CD4-positive, alpha-beta T cell (primary cell): ENCODE measurements around the gene SLFN14. TPM values are rescaled to one million over a fixed set of nuclear protein-coding genes. Genes with fewer than 3 reads are reported as not detected.

ENCODE experiments used
- ATAC-seq: fragments of 200-7000 bp; cut with Tn5 transposase; one replicate; pipeline ENCODE4 v1.10.0; 2022; ENCODE audit warnings: mild to moderate bottlenecking; ENCODE audit not compliant: poor library complexity
- CTCF ChIA-PET: fragments of 350-600 bp; sonication (Branson Sonifier 250); formaldehyde crosslinking; loops from one replicate; lab custom pipeline; 2021; ENCODE audit warnings: antibody characterized with exemption, inconsistent platforms; lab: Charles Lee
- POLR2A ChIA-PET: fragments of 350-600 bp; sonication (Branson Sonifier 250); formaldehyde crosslinking; loops from one replicate; lab custom pipeline; 2021; ENCODE audit warnings: antibody characterized with exemption, inconsistent platforms; lab: Charles Lee
- DNase-seq, 14 experiments: peaks; one replicate each; pipeline ENCODE4 v3.0.0-alpha.2; 2013 to 2020; ENCODE audit warnings: mixed read lengths in 2 of 14
- H3K27ac ChIP-seq, 2 donors: one replicate each; pipeline versions ENCODE4 v1.5.1 to v1.7.0; 2013; ENCODE audit warnings: low read length in 2 of 2, low read depth in 1 of 2, mild to moderate bottlenecking in 1 of 2
- H3K27me3 ChIP-seq, 2 experiments: 1 replicate in 1 of 2; 2 replicates in 1 of 2; pipeline versions ENCODE4 v1.6.1 to v1.7.0; 2013; ENCODE audit warnings: low read length in 2 of 2, control low read depth in 1 of 2, mild to moderate bottlenecking in 1 of 2, moderate library complexity in 1 of 2; ENCODE audit not compliant: insufficient read depth in 2 of 2, control insufficient read depth in 1 of 2
- H3K36me3 ChIP-seq: one replicate; pipeline ENCODE4 v1.6.1; 2013; ENCODE audit warnings: low read length, control low read depth; ENCODE audit not compliant: insufficient read depth
- H3K4me1 ChIP-seq: one replicate; pipeline ENCODE4 v1.6.1; 2013; ENCODE audit warnings: low read length, control low read depth; ENCODE audit not compliant: insufficient read depth
- H3K4me3 ChIP-seq: one replicate; pipeline ENCODE4 v1.5.1; 2013; ENCODE audit warnings: mild to moderate bottlenecking, low read length, moderate library complexity
- H3K9me3 ChIP-seq, 2 experiments: 1 replicate in 1 of 2; 2 replicates in 1 of 2; pipeline versions ENCODE4 v1.6.1 to v1.7.0; 2013; ENCODE audit warnings: low read length in 2 of 2, mild to moderate bottlenecking in 2 of 2, control low read depth in 1 of 2, moderate library complexity in 1 of 2; ENCODE audit not compliant: control insufficient read depth in 1 of 2, insufficient read depth in 1 of 2
- H3K27ac Mint-ChIP-seq: one replicate; pipeline ENCODE4 v1.8.0; 2020; ENCODE audit warnings: mixed read lengths
- H3K27me3 Mint-ChIP-seq: one replicate; pipeline ENCODE4 v1.8.0; 2021; ENCODE audit warnings: mixed read lengths
- H3K36me3 Mint-ChIP-seq: one replicate; pipeline ENCODE4 v1.8.0; 2021; ENCODE audit warnings: low read depth, mixed read lengths
- H3K4me1 Mint-ChIP-seq: one replicate; pipeline ENCODE4 v1.8.0; 2021; ENCODE audit warnings: low read depth, mixed read lengths
- H3K4me3 Mint-ChIP-seq: one replicate; pipeline ENCODE4 v1.8.0; 2020; ENCODE audit warnings: mild to moderate bottlenecking, mixed read lengths
- H3K9me3 Mint-ChIP-seq: one replicate; pipeline ENCODE4 v1.8.0; 2020; ENCODE audit warnings: mixed read lengths
- intact Hi-C, 2 experiments: fragments of 100-400 bp; cut with DNase I in 1 of 2; cut with micrococcal nuclease in 1 of 2; formaldehyde crosslinking; loops; one replicate each; pipeline versions ENCODE4 v1.15.1 to v1.9.0; 2023 to 2025; cut with DNase I, micrococcal nuclease
- total RNA-seq, 174 experiments: library from RNA in 2 of 174; stranded (reverse) in 2 of 174; gene quantifications; one replicate each; pipeline ENCODE4 v1.2.3 and lab custom pipeline; 2021 to 2026
- TF ChIP-seq, protein P1 (sequence below): fragments of 200-600 bp; IDR thresholded peaks from one replicate; pipeline ENCODE4 v1.8.0; 2022; ENCODE audit warnings: antibody characterized with exemption, mild to moderate bottlenecking

The SLFN14 gene
- total RNA-seq, 2 experiments from 2014 or later, result not detected

DNA sequence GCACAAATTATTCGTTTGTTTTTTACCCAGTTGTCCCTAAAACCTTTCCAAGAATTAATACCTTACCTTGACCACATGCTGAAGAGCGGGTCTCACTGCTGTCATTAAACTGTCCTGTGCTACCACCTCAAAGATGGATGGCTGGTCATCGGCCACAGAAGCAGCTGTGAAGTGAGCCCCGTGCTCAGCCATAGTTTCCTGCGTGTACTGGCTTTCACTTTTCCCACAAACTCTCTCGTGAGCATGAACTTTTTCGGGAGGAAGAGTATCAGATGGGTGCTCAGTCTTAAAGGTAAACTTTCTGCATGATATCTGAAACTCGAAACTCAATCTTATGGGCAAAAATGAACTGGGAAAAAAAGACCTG, 17.2 kb upstream of the SLFN14 start:
- CTCF ChIA-PET, result interaction anchor here (1.1 to 3.3 kb wide), 5 partner anchors 9 to 265 kb away, joined by 3 to 11 read pairs (median 10); partner anchors contain the start of gene AP2B1
- intact Hi-C loops, result loop anchor here (1.0 to 2.0 kb wide), 4 partner anchors 9 to 436 kb away; partner anchors contain the start of genes AP2B1 (in 2 of the 2) and NLE1 (in 2 of the 2)
- Histone ChIP-seq H3K9me3 (no peaks in the 10 kb centered on the region), H3K27me3 (no peaks in the 10 kb centered on the region), H3K27ac (peak overlapping the region; percentile 90 to 93), H3K36me3 (peaks cover 20% of the 10 kb centered on the region), H3K4me1 (peaks cover 21% of the 10 kb centered on the region), H3K4me3 (peak overlapping the region; percentile 85)
- no peaks in the 10 kb centered on the region for H3K27me3 Mint-ChIP-seq
- H3K9me3 Mint-ChIP-seq, result no peaks in the 10 kb centered on the region
- peaks cover 27% of the 10 kb centered on the region for H3K36me3 Mint-ChIP-seq
- ATAC-seq (no peak), DNase-seq (peak in 3 of 14 experiments; percentile 37 to 39 (median 39))
- TF ChIP-seq, protein P1, sequence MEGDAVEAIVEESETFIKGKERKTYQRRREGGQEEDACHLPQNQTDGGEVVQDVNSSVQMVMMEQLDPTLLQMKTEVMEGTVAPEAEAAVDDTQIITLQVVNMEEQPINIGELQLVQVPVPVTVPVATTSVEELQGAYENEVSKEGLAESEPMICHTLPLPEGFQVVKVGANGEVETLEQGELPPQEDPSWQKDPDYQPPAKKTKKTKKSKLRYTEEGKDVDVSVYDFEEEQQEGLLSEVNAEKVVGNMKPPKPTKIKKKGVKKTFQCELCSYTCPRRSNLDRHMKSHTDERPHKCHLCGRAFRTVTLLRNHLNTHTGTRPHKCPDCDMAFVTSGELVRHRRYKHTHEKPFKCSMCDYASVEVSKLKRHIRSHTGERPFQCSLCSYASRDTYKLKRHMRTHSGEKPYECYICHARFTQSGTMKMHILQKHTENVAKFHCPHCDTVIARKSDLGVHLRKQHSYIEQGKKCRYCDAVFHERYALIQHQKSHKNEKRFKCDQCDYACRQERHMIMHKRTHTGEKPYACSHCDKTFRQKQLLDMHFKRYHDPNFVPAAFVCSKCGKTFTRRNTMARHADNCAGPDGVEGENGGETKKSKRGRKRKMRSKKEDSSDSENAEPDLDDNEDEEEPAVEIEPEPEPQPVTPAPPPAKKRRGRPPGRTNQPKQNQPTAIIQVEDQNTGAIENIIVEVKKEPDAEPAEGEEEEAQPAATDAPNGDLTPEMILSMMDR, result no peak
- POLR2A ChIA-PET, result interaction anchor here (0.6 to 4.3 kb wide), 41 partner anchors 9 to 957 kb away, joined by 3 to 128 read pairs (median 4); partner anchors contain the start of genes AP2B1, LIG3, MYO19 and NLE1
- peaks cover 42% of the 10 kb centered on the region for H3K4me1 Mint-ChIP-seq
- H3K27ac Mint-ChIP-seq, result peak overlapping the region; percentile 97
- H3K4me3 Mint-ChIP-seq, result peak overlapping the region; percentile 92

DNA sequence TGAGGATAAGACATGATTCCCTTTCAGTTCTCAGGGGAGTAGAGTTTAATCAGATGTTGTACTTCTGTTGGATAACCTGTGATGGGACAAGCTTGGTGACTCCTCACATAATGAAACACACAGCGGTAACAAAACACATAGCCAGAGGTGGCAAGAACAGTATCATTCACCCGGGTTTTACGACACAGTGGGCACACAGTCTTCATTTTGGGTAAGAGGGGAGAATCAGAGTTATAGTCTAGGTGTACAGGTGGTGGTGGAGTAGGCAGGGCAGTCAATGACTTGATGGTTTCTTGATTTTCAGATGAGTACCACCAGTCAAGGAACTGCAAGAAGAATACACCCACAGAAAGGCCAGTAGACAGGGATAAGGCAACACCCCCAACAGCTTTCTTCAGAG, 15.1 kb upstream of the SLFN14 start:
- H3K36me3 ChIP-seq, result peaks cover 20% of the 10 kb centered on the region
- CTCF ChIA-PET, result interaction anchor here (2.2 kb wide), 1 partner anchor 36 kb away, joined by 5 read pairs; no protein-coding TSS in a partner anchor
- H3K4me3 Mint-ChIP-seq, result peak overlapping the region; percentile 92
- no peak for ATAC-seq
- no peak overlapping the region for H3K27ac ChIP-seq
- H3K27me3 Mint-ChIP-seq, result no peaks in the 10 kb centered on the region
- peaks cover 25% of the 10 kb centered on the region for H3K4me1 ChIP-seq
- TF ChIP-seq, protein P1, result no peak
- H3K27ac Mint-ChIP-seq, result peak overlapping the region; percentile 97
- H3K9me3 ChIP-seq, result no peaks in the 10 kb centered on the region
- no peaks in the 10 kb centered on the region for H3K27me3 ChIP-seq
- no peaks in the 10 kb centered on the region for H3K9me3 Mint-ChIP-seq
- intact Hi-C loops, result no loop called here
- peaks cover 27% of the 10 kb centered on the region for H3K36me3 Mint-ChIP-seq
- no peak overlapping the region for H3K4me3 ChIP-seq
- POLR2A ChIA-PET, result no interaction called here
- no peak for DNase-seq
- H3K4me1 Mint-ChIP-seq, result peaks cover 42% of the 10 kb centered on the region

DNA sequence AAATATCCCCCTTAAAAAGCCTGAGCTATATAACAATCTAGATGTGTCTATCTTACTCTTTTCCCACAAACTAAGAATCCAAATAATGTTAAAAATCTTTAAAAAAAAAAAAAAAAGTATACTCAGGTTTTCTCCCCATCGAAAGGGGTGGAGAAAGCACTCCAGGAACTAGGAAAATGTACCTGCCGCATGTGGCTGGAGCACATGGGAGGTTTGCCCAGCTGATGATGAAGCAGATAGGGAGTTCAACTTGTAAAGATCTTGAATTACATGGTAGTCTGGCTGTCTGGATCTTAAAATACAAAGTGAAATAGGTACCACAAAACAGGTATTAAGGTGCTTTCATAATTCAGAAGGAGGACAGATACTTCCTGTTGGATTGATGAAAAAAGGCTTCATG, 8.8 kb upstream of the SLFN14 start:
- TF ChIP-seq, protein P1, result no peak
- H3K27me3 Mint-ChIP-seq, result no peaks in the 10 kb centered on the region
- peak overlapping the region; percentile 78 for H3K4me3 Mint-ChIP-seq
- POLR2A ChIA-PET, result interaction anchor here (4.2 kb wide), 1 partner anchor 9 kb away, joined by 46 read pairs; the partner anchor contains the start of gene PEX12
- CTCF ChIA-PET, result interaction anchor here (0.6 kb wide), 1 partner anchor 214 kb away, joined by 3 read pairs; no protein-coding TSS in a partner anchor
- no peaks in the 10 kb centered on the region for H3K9me3 Mint-ChIP-seq
- H3K4me1 ChIP-seq, result peaks cover 32% of the 10 kb centered on the region
- H3K36me3 Mint-ChIP-seq, result peaks cover 12% of the 10 kb centered on the region
- no peaks in the 10 kb centered on the region for H3K9me3 ChIP-seq
- H3K36me3 ChIP-seq, result peaks cover 7% of the 10 kb centered on the region
- intact Hi-C loops, result no loop called here
- ATAC-seq (no peak), DNase-seq (no peak)
- no peak overlapping the region for H3K4me3 ChIP-seq
- H3K27me3 ChIP-seq, result no peaks in the 10 kb centered on the region
- H3K4me1 Mint-ChIP-seq, result peaks cover 36% of the 10 kb centered on the region
- no peak overlapping the region for H3K27ac ChIP-seq
- peak overlapping the region; percentile 32 for H3K27ac Mint-ChIP-seq
